H9 (cell line): ENCODE measurements around the gene CTNNA3. TPM values are rescaled to one million over a fixed set of nuclear protein-coding genes. Genes with fewer than 3 reads are reported as not detected.

Source experiments
- DNase-seq: peaks from one replicate; pipeline ENCODE4 v3.0.0-alpha.2; 2017
- H2AFZ ChIP-seq: one replicate; pipeline ENCODE4 v1.6.1; 2013; ENCODE audit warnings: mild to moderate bottlenecking, low read length, control low read depth, moderate library complexity
- H2AK5ac ChIP-seq: 2 replicates; pipeline ENCODE4 v1.6.1; 2013; ENCODE audit warnings: low read length, control low read depth, mixed read lengths; ENCODE audit not compliant: insufficient read length
- H2BK120ac ChIP-seq: one replicate; pipeline ENCODE4 v1.6.1; 2013; ENCODE audit warnings: low read depth, mild to moderate bottlenecking, low read length, control low read depth, inconsistent platforms; ENCODE audit not compliant: poor library complexity, severe bottlenecking
- H2BK12ac ChIP-seq: 2 replicates; pipeline ENCODE4 v1.6.1; 2013; ENCODE audit warnings: low read length, control low read depth, mixed read lengths, low read depth; ENCODE audit not compliant: insufficient read length
- H2BK15ac ChIP-seq: 2 replicates; pipeline ENCODE4 v1.6.1; 2013; ENCODE audit warnings: low read depth, low read length, control low read depth
- H2BK20ac ChIP-seq: one replicate; pipeline ENCODE4 v1.6.1; 2013; ENCODE audit warnings: low read depth, mild to moderate bottlenecking, low read length, control low read depth, inconsistent platforms; ENCODE audit not compliant: poor library complexity, severe bottlenecking
- H2BK5ac ChIP-seq: 2 replicates; pipeline ENCODE4 v1.6.1; 2013; ENCODE audit warnings: low read length, control low read depth, mixed read lengths; ENCODE audit not compliant: insufficient read length
- H3K14ac ChIP-seq: 2 replicates; pipeline ENCODE4 v1.6.1; 2013; ENCODE audit warnings: low read length, control low read depth; ENCODE audit not compliant: insufficient read depth
- H3K18ac ChIP-seq: 2 replicates; pipeline ENCODE4 v1.6.1; 2013; ENCODE audit warnings: low read depth, mild to moderate bottlenecking, mixed read lengths, low read length, control low read depth; ENCODE audit not compliant: insufficient read length
- H3K23ac ChIP-seq: 2 replicates; pipeline ENCODE4 v1.6.1; 2013; ENCODE audit warnings: low read length, control low read depth, mixed read lengths, low read depth; ENCODE audit not compliant: insufficient read length
- H3K23me2 ChIP-seq: 2 replicates; pipeline ENCODE4 v1.6.1; 2013; ENCODE audit warnings: low read depth, mild to moderate bottlenecking, mixed read lengths, low read length, control low read depth; ENCODE audit not compliant: insufficient read length, poor library complexity, severe bottlenecking
- H3K27ac ChIP-seq: 2 replicates; pipeline ENCODE4 v1.5.1; 2013; ENCODE audit warnings: low read length, control low read depth, mixed read lengths, low read depth; ENCODE audit not compliant: insufficient read length
- H3K27me3 ChIP-seq: 2 replicates; pipeline ENCODE4 v1.6.1; 2013; ENCODE audit warnings: low read length, control low read depth, inconsistent platforms; ENCODE audit not compliant: insufficient read depth
- H3K4ac ChIP-seq: 2 replicates; pipeline ENCODE4 v1.6.1; 2013; ENCODE audit warnings: low read depth, mild to moderate bottlenecking, control low read depth, inconsistent platforms, low read length, moderate library complexity
- H3K4me1 ChIP-seq: 2 replicates; pipeline ENCODE4 v1.6.1; 2013; ENCODE audit warnings: low read length, control low read depth, inconsistent platforms; ENCODE audit not compliant: insufficient read depth
- H3K4me2 ChIP-seq: 2 replicates; pipeline ENCODE4 v1.6.1; 2013; ENCODE audit warnings: low read length, control low read depth, mixed read lengths; ENCODE audit not compliant: insufficient read length, insufficient read depth
- H3K56ac ChIP-seq: 2 replicates; pipeline ENCODE4 v1.6.1; 2013; ENCODE audit warnings: low read depth, mild to moderate bottlenecking, mixed read lengths, low read length, control low read depth; ENCODE audit not compliant: insufficient read length
- H3K79me1 ChIP-seq: 2 replicates; pipeline ENCODE4 v1.6.1; 2013; ENCODE audit warnings: low read depth, mild to moderate bottlenecking, moderate library complexity, low read length, control low read depth, inconsistent platforms; ENCODE audit not compliant: insufficient read depth, poor library complexity, severe bottlenecking
- H3K79me2 ChIP-seq: 2 replicates; pipeline ENCODE4 v1.6.1; 2013; ENCODE audit warnings: low read length, control low read depth, inconsistent platforms; ENCODE audit not compliant: insufficient read depth
- H3K9ac ChIP-seq: 2 replicates; pipeline ENCODE4 v1.6.1; 2013; ENCODE audit warnings: low read length, control low read depth, mixed read lengths; ENCODE audit not compliant: insufficient read length; ENCODE audit errors: extremely low read depth
- H3K9me3 ChIP-seq: one replicate; pipeline ENCODE4 v1.6.1; 2013; ENCODE audit warnings: low read depth, low read length, inconsistent platforms; ENCODE audit not compliant: control insufficient read depth
- H3T11ph ChIP-seq: one replicate; pipeline ENCODE4 v1.6.1; 2013; ENCODE audit warnings: mild to moderate bottlenecking, low read length, control low read depth, inconsistent platforms
- H4K20me1 ChIP-seq: one replicate; pipeline ENCODE4 v1.6.1; 2013; ENCODE audit not compliant: control insufficient read depth, insufficient read length, insufficient read depth
- H4K5ac ChIP-seq: 2 replicates; pipeline ENCODE4 v1.6.1; 2013; ENCODE audit warnings: low read depth, mild to moderate bottlenecking, mixed read lengths, low read length, control low read depth; ENCODE audit not compliant: insufficient read length
- H4K8ac ChIP-seq: replicated peaks from 2 replicates; pipeline ENCODE4 v1.6.1; 2013; ENCODE audit warnings: low read length, control low read depth, mixed read lengths, low read depth; ENCODE audit not compliant: insufficient read length
- H4K91ac ChIP-seq: 2 replicates; pipeline ENCODE4 v1.6.1; 2013; ENCODE audit warnings: low read depth, mild to moderate bottlenecking, moderate library complexity, mixed read lengths, low read length, control low read depth; ENCODE audit not compliant: insufficient read length
- H3K27ac Mint-ChIP-seq, 3 experiments: 2 replicates in 2 of 3; 3 replicates in 1 of 3; pipeline ENCODE4 v1.8.0; 2020 to 2021; ENCODE audit warnings: mixed read lengths in 3 of 3, mild to moderate bottlenecking in 1 of 3, moderate library complexity in 1 of 3
- H3K27me3 Mint-ChIP-seq: 2 replicates; pipeline ENCODE4 v1.8.0; 2021; ENCODE audit warnings: low read depth, mild to moderate bottlenecking, moderate library complexity, mixed read lengths
- H3K36me3 Mint-ChIP-seq, 3 experiments: 2 replicates in 2 of 3; 3 replicates in 1 of 3; pipeline ENCODE4 v1.8.0; 2020 to 2021; ENCODE audit warnings: low read depth in 3 of 3, mixed read lengths in 3 of 3; ENCODE audit not compliant: insufficient read depth in 1 of 3
- H3K4me1 Mint-ChIP-seq, 2 experiments: 2 replicates each; pipeline ENCODE4 v1.8.0; 2020; ENCODE audit warnings: mixed read lengths in 2 of 2
- H3K4me3 Mint-ChIP-seq, 2 experiments: 2 replicates in 1 of 2; 3 replicates in 1 of 2; pipeline ENCODE4 v1.8.0; 2020 to 2021; ENCODE audit warnings: mild to moderate bottlenecking in 2 of 2, mixed read lengths in 2 of 2, moderate library complexity in 1 of 2
- H3K9me3 Mint-ChIP-seq, 2 experiments: 2 replicates in 1 of 2; 3 replicates in 1 of 2; pipeline ENCODE4 v1.8.0; 2020; ENCODE audit warnings: mild to moderate bottlenecking in 2 of 2, mixed read lengths in 2 of 2, moderate library complexity in 1 of 2
- CTCF ChIP-seq: fragments of 200-600 bp; sonication (generic); conservative IDR thresholded peaks from 3 replicates; pipeline ENCODE4 v1.8.0; 2021; ENCODE audit warnings: antibody characterized with exemption, mild to moderate bottlenecking
- WGBS: extraction: QIAGEN DNeasy Blood & Tissue Kit; methylation state at CpG from one replicate; pipeline ENCODE4 v1.1.7; 2013; ENCODE audit warnings: missing lambda C conversion rate, low lambda C conversion rate, mixed read lengths; ENCODE audit not compliant: insufficient read length; ENCODE audit errors: extremely low coverage; 5-methylcytosine and 5-hydroxymethylcytosine counted together
- total RNA-seq: library from RNA; stranded (reverse); gene quantifications from 2 replicates; pipeline ENCODE4 v1.2.1, GENCODE V29; 2021

The CTNNA3 gene
- total RNA-seq, 1 experiment from 2014 or later = 3.3 TPM

GRCh38 chr10:66755474-66755873 lies 940.5 kb downstream of the CTNNA3 start:
- Histone ChIP-seq H2BK5ac (no peak overlapping the region), H3K79me2 (no peaks in the 10 kb centered on the region), H2AFZ (no peak overlapping the region), H3K23me2 (no peaks in the 10 kb centered on the region), H2BK12ac (no peak overlapping the region), H4K5ac (no peak overlapping the region), H2BK15ac (no peak overlapping the region), H2BK120ac (no peak overlapping the region), H3T11ph (no peak overlapping the region), H3K27me3 (no peaks in the 10 kb centered on the region), H3K56ac (no peak overlapping the region), H3K9ac (no peak overlapping the region), H3K4me1 (no peaks in the 10 kb centered on the region), H3K4me2 (no peak overlapping the region), H3K4ac (no peak overlapping the region), H3K9me3 (no peaks in the 10 kb centered on the region), H3K79me1 (no peaks in the 10 kb centered on the region), H2AK5ac (no peak overlapping the region), H4K91ac (no peak overlapping the region), H3K23ac (no peak overlapping the region), H3K14ac (no peak overlapping the region), H4K20me1 (no peaks in the 10 kb centered on the region), H2BK20ac (no peak overlapping the region), H4K8ac (no peak overlapping the region), H3K27ac (no peak overlapping the region), H3K18ac (no peak overlapping the region)
- H3K4me3 Mint-ChIP-seq = no peak overlapping the region
- 100% methylated on average over 1 of the region's 3 CpGs for WGBS
- no peak overlapping the region for H3K27ac Mint-ChIP-seq
- DNase-seq = no peak
- H3K27me3 Mint-ChIP-seq = no peaks in the 10 kb centered on the region
- H3K9me3 Mint-ChIP-seq = no peaks in the 10 kb centered on the region
- no peak for TF ChIP-seq CTCF
- H3K36me3 Mint-ChIP-seq = no peaks in the 10 kb centered on the region
- H3K4me1 Mint-ChIP-seq = peaks cover 0 to 3% of the 10 kb centered on the region in 2 experiments; a peak in 1 of 4 replicates
